WTC11 (cell line): ENCODE data around the gene CFAP99. TPM values are rescaled to one million over a fixed set of nuclear protein-coding genes. Genes with fewer than 3 reads are reported as not detected.

Experiments used
- ATAC-seq: fragments of 200-7000 bp; cut with Tn5 transposase; 2 replicates; pipeline ENCODE4 v1.10.0; 2021; ENCODE audit warnings: mild to moderate bottlenecking, moderate library complexity
- CTCF ChIA-PET: fragments of 300-600 bp; sonication (Branson Sonifier 250); formaldehyde crosslinking; loops from one replicate; lab custom pipeline; 2021; ENCODE audit warnings: antibody characterized with exemption; lab: Charles Lee
- POLR2A ChIA-PET: fragments of 350-600 bp; sonication (Branson Sonifier 250); formaldehyde crosslinking; loops from one replicate; lab custom pipeline; 2021; ENCODE audit warnings: antibody characterized with exemption; lab: Charles Lee
- DNase-seq: peaks from one replicate; pipeline ENCODE4 v3.0.0; 2021; ENCODE audit warnings: low spot score
- H3K27ac Mint-ChIP-seq: 2 replicates; pipeline ENCODE4 v1.8.0; 2021; ENCODE audit warnings: mixed read lengths
- H3K27me3 Mint-ChIP-seq: 2 replicates; pipeline ENCODE4 v1.8.0; 2021; ENCODE audit warnings: low read depth, mild to moderate bottlenecking, moderate library complexity, mixed read lengths
- H3K36me3 Mint-ChIP-seq: 2 replicates; pipeline ENCODE4 v1.8.0; 2021; ENCODE audit warnings: mixed read lengths
- H3K4me1 Mint-ChIP-seq: 2 replicates; pipeline ENCODE4 v1.8.0; 2022; ENCODE audit warnings: mixed read lengths
- H3K4me3 Mint-ChIP-seq: 2 replicates; pipeline ENCODE4 v1.8.0; 2021; ENCODE audit warnings: mild to moderate bottlenecking, moderate library complexity, mixed read lengths
- H3K9me3 Mint-ChIP-seq: 2 replicates; pipeline ENCODE4 v1.8.0; 2021; ENCODE audit warnings: mixed read lengths
- ATF1 ChIP-seq: sonication (generic); formaldehyde crosslinking; IDR thresholded peaks from 2 replicates; pipeline ENCODE4 v1.8.1; 2023; ENCODE audit warnings: mild to moderate bottlenecking, moderate library complexity, missing genetic modification reagents
- CREM ChIP-seq: sonication (generic); formaldehyde crosslinking; IDR thresholded peaks from 2 replicates; pipeline ENCODE4 v1.8.1; 2022; ENCODE audit warnings: mild to moderate bottlenecking, missing genetic modification reagents, moderate library complexity
- ETV6 ChIP-seq: sonication (generic); formaldehyde crosslinking; IDR thresholded peaks from 2 replicates; pipeline ENCODE4 v1.8.1; 2022; ENCODE audit warnings: mild to moderate bottlenecking, missing genetic modification reagents
- FOXK1 ChIP-seq: sonication (generic); formaldehyde crosslinking; IDR thresholded peaks from 2 replicates; pipeline ENCODE4 v1.8.0; 2022; ENCODE audit warnings: mild to moderate bottlenecking, moderate library complexity, missing genetic modification reagents
- KAT7 ChIP-seq: sonication (generic); formaldehyde crosslinking; IDR thresholded peaks from 2 replicates; pipeline ENCODE4 v1.8.1; 2023; ENCODE audit warnings: missing genetic modification reagents, mild to moderate bottlenecking, borderline replicate concordance
- NFE2L1 ChIP-seq: sonication (generic); formaldehyde crosslinking; IDR thresholded peaks from 2 replicates; pipeline ENCODE4 v1.8.1; 2023; ENCODE audit warnings: missing genetic modification reagents
- NFYB ChIP-seq: sonication (generic); formaldehyde crosslinking; conservative IDR thresholded peaks from 2 replicates; pipeline ENCODE4 v1.8.0; 2022; ENCODE audit warnings: low read depth, missing genetic modification reagents
- NR2C2 ChIP-seq: sonication (generic); formaldehyde crosslinking; IDR thresholded peaks from 2 replicates; pipeline ENCODE4 v1.8.0; 2022; ENCODE audit warnings: mild to moderate bottlenecking, missing genetic modification reagents
- PRRX2 ChIP-seq: fragments of 250-450 bp; sonication (Bioruptor Pico); IDR thresholded peaks from 2 replicates; pipeline ENCODE4 v1.8.0; 2021; ENCODE audit warnings: mild to moderate bottlenecking
- SP1 ChIP-seq: sonication (generic); formaldehyde crosslinking; conservative IDR thresholded peaks from 2 replicates; pipeline ENCODE4 v1.8.1; 2022; ENCODE audit warnings: missing genetic modification reagents
- TCF7 ChIP-seq: sonication (generic); formaldehyde crosslinking; IDR thresholded peaks from 2 replicates; pipeline ENCODE4 v1.8.0; 2022; ENCODE audit warnings: mild to moderate bottlenecking, low read depth, missing genetic modification reagents, moderate library complexity
- ZNF263 ChIP-seq: sonication (generic); formaldehyde crosslinking; IDR thresholded peaks from 2 replicates; pipeline ENCODE4 v1.8.1; 2022; ENCODE audit warnings: low read depth, mild to moderate bottlenecking, moderate library complexity, missing genetic modification reagents
- ZNF396 ChIP-seq: fragments of 250-450 bp; sonication (Bioruptor Pico); IDR thresholded peaks from 2 replicates; pipeline ENCODE4 v1.8.0; 2021; ENCODE audit warnings: mild to moderate bottlenecking, moderate library complexity, borderline replicate concordance
- ZNF416 ChIP-seq: fragments of 250-450 bp; sonication (Bioruptor Pico); IDR thresholded peaks from 2 replicates; pipeline ENCODE4 v1.9.0; 2021; ENCODE audit warnings: mild to moderate bottlenecking, inconsistent platforms
- total RNA-seq: library from RNA; stranded (reverse); gene quantifications from 3 replicates; pipeline ENCODE4 v1.2.3, GENCODE V29; 2021
- TF ChIP-seq, protein P1 (sequence below): sonication (generic); formaldehyde crosslinking; IDR thresholded peaks from 2 replicates; pipeline ENCODE4 v1.8.0; 2022; ENCODE audit warnings: mild to moderate bottlenecking, missing genetic modification reagents
- TF ChIP-seq, protein P2 (sequence below): sonication (generic); formaldehyde crosslinking; IDR thresholded peaks from 2 replicates; pipeline ENCODE4 v1.8.0; 2023; ENCODE audit warnings: missing genetic modification reagents
- TF ChIP-seq, protein P3 (sequence below): sonication (generic); formaldehyde crosslinking; IDR thresholded peaks from 2 replicates; pipeline ENCODE4 v1.8.0; 2022; ENCODE audit warnings: mild to moderate bottlenecking, missing genetic modification reagents
- TF ChIP-seq, protein P4 (sequence below): fragments of 250-450 bp; sonication (Bioruptor Pico); IDR thresholded peaks from 2 replicates; pipeline ENCODE4 v2.1.2; 2022; ENCODE audit warnings: mild to moderate bottlenecking, moderate library complexity
- TF ChIP-seq, protein P5 (sequence below): sonication (generic); formaldehyde crosslinking; IDR thresholded peaks from 2 replicates; pipeline ENCODE4 v1.8.1; 2023; ENCODE audit warnings: mild to moderate bottlenecking, missing genetic modification reagents
- TF ChIP-seq, protein P6 (sequence below): sonication (generic); formaldehyde crosslinking; IDR thresholded peaks from 2 replicates; pipeline ENCODE4 v1.8.1; 2023; ENCODE audit warnings: mild to moderate bottlenecking, missing genetic modification reagents, borderline replicate concordance

Gene CFAP99
- total RNA-seq, 1 experiment from 2014 or later: not detected

DNA sequence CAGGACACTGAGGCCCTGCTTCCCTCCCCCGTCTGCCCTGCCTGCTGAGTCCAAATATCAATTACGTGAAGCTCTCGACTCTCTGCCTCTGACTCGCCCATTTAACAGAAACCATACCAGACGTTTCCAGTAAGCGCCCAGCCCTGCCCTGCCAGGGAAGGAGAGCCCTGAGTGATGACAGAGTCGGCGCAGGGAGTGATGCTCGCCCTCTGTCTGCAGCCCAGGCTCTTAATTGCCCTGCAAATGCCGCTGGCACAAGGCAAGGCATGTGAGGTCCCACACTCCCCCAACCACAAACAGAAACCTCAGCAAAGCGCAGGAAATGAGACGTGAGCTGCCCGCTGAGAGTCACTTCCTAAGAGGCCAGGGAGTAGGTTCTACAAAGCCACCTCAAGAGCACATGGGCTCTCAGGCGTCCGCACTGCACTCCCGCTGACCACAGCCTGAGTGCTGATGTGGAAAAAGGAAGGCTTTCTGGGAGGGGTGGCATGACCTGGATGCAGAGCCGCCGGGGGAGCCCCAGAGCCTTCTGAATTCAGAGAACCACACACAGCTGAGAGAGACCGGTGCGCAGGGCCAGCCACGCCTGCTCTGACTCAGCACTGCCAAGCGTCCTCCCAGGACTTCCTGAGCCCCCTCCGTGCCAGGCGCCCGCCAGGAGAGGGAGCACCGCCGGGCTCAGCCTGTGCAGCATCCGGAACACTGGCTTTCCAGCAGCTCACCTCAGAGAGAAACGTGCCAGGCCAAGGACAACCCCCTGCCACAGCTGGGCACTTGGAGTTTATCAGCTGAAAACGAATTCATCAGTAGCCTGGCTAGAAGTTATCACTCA is 5.7 kb upstream of the CFAP99 start (continued):
- TF ChIP-seq ZNF263 (CRISPR knock-in tag) (peak; percentile 96), ETV6 (peak; percentile 45; the same call in 1 of the 2 replicates), FOXK1 (CRISPR knock-in tag) (0 out of 2 replicates have a peak, but pooled peaks have one; percentile 25), ZNF396 (CRISPR knock-in tag) (no peak)
- TF ChIP-seq, protein P1, sequence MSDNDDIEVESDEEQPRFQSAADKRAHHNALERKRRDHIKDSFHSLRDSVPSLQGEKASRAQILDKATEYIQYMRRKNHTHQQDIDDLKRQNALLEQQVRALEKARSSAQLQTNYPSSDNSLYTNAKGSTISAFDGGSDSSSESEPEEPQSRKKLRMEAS (CRISPR knock-in tag): peak; percentile 84

DNA sequence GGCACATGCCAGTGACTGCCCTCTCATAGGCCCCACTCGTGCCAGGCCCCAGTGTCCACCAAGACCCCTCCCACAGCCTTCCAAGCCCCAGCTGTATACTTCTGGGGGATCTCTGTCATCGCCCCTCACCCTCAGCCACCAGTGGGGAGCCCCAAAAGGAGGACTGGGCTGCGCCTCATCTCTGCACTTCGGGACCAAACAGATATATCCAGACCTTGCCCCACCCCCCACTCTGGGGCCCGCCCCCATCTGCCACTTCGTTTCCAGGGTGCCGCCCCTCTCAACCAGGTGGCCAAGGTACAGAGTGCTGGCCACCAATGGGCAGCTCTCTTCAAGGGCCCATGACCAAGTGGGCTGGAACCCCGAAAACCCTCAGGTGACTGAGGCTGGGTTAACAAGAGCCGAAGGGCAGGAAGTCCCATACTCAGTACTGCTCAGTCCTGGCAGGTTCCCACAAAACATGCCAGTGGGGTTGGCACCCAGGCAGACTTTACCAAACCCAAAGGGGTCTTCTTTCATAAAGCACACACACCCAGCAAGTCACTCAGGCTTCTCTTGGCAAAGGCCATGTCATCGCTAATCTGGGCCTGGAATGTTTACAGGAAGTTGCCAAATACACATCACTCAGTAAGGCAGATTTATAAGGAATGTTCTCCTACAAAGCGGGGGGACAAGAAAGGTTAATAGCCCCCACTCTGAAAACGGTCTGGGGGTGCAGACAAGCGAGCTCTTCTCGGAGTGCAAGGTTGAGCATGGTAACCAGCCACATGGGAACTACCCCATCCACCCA is 4.7 kb upstream of the CFAP99 start:
- CTCF ChIA-PET: interaction anchor here (1.1 to 3.8 kb wide), 11 partner anchors 9 to 198 kb away, joined by 3 to 27 read pairs (median 5); partner anchors contain the start of gene RNF4
- TF ChIP-seq ATF1 (CRISPR knock-in tag) (no peak), KAT7 (CRISPR knock-in tag) (no peak), ZNF416 (CRISPR knock-in tag) (no peak), CREM (no peak), NR2C2 (CRISPR knock-in tag) (no peak), NFE2L1 (no peak), TCF7 (CRISPR knock-in tag) (no peak), NFYB (no peak), PRRX2 (CRISPR knock-in tag) (no peak), SP1 (CRISPR knock-in tag) (no peak)
- TF ChIP-seq, protein P2, sequence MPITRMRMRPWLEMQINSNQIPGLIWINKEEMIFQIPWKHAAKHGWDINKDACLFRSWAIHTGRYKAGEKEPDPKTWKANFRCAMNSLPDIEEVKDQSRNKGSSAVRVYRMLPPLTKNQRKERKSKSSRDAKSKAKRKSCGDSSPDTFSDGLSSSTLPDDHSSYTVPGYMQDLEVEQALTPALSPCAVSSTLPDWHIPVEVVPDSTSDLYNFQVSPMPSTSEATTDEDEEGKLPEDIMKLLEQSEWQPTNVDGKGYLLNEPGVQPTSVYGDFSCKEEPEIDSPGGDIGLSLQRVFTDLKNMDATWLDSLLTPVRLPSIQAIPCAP (CRISPR knock-in tag): no peak
- TF ChIP-seq, protein P3, sequence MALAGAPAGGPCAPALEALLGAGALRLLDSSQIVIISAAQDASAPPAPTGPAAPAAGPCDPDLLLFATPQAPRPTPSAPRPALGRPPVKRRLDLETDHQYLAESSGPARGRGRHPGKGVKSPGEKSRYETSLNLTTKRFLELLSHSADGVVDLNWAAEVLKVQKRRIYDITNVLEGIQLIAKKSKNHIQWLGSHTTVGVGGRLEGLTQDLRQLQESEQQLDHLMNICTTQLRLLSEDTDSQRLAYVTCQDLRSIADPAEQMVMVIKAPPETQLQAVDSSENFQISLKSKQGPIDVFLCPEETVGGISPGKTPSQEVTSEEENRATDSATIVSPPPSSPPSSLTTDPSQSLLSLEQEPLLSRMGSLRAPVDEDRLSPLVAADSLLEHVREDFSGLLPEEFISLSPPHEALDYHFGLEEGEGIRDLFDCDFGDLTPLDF (CRISPR knock-in tag): no peak
- TF ChIP-seq, protein P4, sequence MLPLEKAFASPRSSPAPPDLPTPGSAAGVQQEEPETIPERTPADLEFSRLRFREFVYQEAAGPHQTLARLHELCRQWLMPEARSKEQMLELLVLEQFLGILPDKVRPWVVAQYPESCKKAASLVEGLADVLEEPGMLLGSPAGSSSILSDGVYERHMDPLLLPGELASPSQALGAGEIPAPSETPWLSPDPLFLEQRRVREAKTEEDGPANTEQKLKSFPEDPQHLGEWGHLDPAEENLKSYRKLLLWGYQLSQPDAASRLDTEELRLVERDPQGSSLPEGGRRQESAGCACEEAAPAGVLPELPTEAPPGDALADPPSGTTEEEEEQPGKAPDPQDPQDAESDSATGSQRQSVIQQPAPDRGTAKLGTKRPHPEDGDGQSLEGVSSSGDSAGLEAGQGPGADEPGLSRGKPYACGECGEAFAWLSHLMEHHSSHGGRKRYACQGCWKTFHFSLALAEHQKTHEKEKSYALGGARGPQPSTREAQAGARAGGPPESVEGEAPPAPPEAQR (CRISPR knock-in tag): no peak
- TF ChIP-seq, protein P5, sequence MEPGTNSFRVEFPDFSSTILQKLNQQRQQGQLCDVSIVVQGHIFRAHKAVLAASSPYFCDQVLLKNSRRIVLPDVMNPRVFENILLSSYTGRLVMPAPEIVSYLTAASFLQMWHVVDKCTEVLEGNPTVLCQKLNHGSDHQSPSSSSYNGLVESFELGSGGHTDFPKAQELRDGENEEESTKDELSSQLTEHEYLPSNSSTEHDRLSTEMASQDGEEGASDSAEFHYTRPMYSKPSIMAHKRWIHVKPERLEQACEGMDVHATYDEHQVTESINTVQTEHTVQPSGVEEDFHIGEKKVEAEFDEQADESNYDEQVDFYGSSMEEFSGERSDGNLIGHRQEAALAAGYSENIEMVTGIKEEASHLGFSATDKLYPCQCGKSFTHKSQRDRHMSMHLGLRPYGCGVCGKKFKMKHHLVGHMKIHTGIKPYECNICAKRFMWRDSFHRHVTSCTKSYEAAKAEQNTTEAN (CRISPR knock-in tag): no peak
- TF ChIP-seq, protein P6, sequence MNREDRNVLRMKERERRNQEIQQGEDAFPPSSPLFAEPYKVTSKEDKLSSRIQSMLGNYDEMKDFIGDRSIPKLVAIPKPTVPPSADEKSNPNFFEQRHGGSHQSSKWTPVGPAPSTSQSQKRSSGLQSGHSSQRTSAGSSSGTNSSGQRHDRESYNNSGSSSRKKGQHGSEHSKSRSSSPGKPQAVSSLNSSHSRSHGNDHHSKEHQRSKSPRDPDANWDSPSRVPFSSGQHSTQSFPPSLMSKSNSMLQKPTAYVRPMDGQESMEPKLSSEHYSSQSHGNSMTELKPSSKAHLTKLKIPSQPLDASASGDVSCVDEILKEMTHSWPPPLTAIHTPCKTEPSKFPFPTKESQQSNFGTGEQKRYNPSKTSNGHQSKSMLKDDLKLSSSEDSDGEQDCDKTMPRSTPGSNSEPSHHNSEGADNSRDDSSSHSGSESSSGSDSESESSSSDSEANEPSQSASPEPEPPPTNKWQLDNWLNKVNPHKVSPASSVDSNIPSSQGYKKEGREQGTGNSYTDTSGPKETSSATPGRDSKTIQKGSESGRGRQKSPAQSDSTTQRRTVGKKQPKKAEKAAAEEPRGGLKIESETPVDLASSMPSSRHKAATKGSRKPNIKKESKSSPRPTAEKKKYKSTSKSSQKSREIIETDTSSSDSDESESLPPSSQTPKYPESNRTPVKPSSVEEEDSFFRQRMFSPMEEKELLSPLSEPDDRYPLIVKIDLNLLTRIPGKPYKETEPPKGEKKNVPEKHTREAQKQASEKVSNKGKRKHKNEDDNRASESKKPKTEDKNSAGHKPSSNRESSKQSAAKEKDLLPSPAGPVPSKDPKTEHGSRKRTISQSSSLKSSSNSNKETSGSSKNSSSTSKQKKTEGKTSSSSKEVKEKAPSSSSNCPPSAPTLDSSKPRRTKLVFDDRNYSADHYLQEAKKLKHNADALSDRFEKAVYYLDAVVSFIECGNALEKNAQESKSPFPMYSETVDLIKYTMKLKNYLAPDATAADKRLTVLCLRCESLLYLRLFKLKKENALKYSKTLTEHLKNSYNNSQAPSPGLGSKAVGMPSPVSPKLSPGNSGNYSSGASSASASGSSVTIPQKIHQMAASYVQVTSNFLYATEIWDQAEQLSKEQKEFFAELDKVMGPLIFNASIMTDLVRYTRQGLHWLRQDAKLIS (CRISPR knock-in tag): no peak
- TF ChIP-seq, all 79 proteins: peak for 0
- no peaks in the 10 kb centered on the region for H3K36me3 Mint-ChIP-seq
- peaks cover 45% of the 10 kb centered on the region for H3K27me3 Mint-ChIP-seq
- H3K9me3 Mint-ChIP-seq: no peaks in the 10 kb centered on the region
- peak; percentile 1; the same call in 1 of the 2 replicates for ATAC-seq
- H3K4me3 Mint-ChIP-seq: peak overlapping the region; percentile 62
- DNase-seq: peak; percentile 55
- POLR2A ChIA-PET: interaction anchor here (0.8 to 1.5 kb wide), 2 partner anchors 12 to 193 kb away, joined by 3 to 6 read pairs; no protein-coding TSS in a partner anchor
- peaks cover 53% of the 10 kb centered on the region for H3K4me1 Mint-ChIP-seq
- no peak overlapping the region for H3K27ac Mint-ChIP-seq
